Activated CD8-positive, alpha-beta memory T cell treated with anti-CD3 and anti-CD28 coated beads for 24 hours (primary cell): ENCODE results near the gene PPP1R16B.
A peak's percentile ranks its signal among the peaks of the same experiment; 100 is the strongest.
"Not testable (repeated sequence)": the region's sequence is repeated elsewhere in the genome, so short reads cannot be mapped to it uniquely, and the experiment has no call there.

Source experiments
- DNase-seq: peaks from one replicate; pipeline ENCODE4 v3.0.0-alpha.2; 2020

PPP1R16B gene

DNA sequence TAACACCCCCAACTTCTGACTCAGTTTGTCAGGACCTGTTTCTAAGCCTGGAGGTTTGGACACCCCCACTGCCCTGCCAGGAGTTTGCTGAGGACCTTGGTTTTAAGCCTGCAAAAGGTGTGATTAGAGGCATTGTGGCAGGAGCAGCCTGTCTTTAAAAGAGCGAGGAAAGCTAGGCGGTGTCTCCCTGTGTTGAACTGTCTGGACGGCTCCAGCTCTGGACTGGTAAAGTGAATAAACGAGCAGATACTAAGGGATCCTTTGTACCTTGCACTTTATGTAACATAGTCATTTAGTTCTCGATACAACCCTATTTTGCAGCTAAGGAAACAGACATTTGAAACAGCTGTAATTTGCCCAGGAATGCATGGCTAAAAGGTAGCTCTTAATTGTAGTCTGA is 135.1 kb downstream of the PPP1R16B start:
- DNase-seq = no peak

DNA sequence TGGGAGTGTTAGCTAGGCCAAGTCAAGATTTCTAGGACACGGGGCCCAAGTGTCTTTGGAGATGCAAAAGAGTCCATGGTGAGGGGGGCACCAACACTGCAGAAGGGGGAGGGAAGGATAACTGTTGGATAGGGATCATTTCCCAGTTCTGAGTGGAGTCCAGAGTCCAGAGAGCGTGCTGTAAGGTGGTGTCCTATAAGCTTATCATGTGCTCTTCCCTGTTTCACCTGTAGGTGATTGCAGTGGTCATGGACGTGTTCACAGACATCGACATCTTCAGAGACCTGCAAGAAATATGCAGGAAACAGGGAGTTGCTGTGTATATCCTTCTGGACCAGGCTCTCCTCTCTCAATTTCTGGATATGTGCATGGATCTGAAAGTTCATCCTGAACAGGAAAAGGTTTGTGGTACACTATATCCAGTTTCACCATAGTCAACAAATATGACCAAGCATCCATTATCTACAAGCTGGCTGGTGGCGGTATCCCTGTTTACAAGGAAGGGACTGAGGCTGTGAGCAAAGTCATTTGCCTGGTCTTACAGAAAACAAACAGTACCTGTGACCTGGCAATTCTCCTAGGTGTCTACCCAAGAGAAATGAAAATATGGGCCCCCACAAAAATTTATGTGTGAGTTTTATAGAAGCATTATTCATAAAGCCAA is 136.4 kb downstream of the PPP1R16B start:
- no peak for DNase-seq

DNA sequence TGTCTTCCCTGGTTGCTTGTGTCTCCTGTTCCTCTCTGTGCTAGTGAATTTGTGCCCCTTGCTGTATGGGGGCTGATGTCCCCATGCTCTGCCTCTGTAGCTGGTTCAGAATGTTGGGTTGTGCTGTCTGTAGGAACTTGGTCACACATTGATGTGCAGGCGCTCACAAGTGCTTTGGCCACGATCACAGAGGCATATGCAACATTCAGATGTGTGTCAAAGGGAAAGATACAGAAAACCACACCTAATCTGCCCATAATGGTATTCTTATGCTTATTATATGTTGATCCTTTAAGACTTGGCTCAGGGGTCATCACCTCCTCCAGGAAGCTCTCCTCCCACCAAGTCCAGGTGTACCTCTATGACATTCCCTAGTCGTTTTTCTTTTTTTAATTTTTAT is 139.5 kb downstream of the PPP1R16B start:
- no peak for DNase-seq

DNA sequence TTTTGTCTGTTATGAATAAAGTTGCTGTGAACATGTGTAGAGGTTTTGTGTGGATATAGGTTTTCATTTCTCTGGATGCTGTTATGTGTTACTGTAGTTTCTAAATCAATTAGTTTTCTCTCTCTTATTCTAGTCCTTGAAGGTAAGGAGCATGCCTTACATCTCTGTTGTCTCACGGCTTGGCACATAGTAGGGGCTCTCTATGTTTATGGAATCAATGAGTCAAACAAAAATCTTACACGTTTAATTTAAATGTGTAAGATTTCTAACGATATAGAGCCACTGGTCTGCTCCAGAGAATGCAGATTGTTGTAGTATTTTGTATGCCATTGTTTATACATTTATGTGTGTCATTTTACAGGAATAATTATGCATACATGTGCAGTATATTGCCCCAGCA is 141.3 kb downstream of the PPP1R16B start:
- DNase-seq = no peak

DNA sequence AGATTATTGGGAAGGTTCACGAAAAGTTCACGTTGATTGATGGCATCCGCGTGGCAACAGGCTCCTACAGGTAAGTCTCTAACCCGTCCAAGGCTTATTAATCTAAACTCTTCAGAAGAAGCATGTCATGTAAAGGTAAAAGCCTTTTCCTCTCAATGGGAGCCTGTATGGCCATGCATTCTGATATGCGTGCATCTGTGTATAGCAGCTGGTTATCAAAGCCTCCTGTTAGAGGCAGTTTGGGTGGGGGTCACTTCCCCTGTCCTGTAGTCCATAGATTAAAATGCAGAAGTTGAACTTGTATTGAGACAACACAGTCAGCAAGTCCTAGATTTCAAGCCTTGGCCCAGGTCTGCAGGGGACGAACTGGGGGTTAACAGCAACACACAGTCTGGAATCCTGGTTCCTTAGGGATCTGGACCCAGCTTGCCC is 142.4 kb downstream of the PPP1R16B start:
- DNase-seq = no peak

DNA sequence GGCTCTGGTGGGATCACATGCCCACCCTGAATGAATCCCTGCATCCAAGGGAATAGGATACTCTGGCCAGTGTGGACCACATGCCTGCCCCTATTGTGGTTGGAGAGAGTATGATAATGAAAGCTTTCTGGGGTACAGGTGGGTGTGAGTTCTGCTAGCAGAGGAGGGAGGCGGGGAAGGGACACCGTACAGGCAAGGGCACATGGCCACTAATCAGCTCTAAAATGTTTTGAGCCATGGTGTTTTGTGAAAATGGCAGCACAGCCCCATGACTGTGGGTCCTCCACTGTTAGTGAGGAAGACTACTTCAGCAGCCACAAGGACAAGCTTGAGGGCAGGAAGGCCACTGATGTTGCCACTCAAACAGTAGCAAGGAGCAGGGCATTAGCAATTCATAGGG is 144.8 kb downstream of the PPP1R16B start:
- DNase-seq = no peak

DNA sequence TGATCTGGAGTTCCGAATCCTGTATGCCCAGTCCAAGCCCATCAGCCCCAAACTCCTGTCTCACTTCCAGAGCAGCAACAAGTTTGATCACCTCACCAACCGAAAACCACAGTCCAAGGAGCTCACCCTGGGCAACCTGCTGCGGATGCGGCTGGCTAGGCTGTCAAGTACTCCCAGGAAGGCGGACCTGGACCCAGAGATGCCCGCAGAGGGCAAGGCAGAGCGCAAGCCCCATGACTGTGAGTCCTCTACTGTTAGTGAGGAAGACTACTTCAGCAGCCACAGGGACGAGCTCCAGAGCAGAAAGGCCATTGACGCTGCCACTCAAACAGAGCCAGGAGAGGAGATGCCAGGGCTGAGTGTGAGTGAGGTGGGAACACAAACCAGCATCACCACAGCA is 146.1 kb downstream of the PPP1R16B start:
- no peak for DNase-seq

DNA sequence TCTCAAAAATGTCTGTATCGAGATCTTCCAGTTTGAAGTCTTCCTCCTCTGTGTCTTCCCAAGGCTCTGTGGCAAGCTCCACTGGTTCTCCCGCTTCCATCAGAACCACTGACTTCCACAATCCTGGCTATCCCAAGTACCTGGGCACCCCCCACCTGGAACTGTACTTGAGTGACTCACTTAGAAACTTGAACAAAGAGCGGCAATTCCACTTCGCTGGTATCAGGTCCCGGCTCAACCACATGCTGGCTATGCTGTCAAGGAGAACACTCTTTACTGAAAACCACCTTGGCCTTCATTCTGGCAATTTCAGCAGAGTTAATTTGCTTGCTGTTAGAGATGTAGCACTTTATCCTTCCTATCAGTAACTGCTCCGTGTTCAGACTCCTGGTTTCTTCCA is 146.7 kb downstream of the PPP1R16B start:
- DNase-seq = no peak

DNA sequence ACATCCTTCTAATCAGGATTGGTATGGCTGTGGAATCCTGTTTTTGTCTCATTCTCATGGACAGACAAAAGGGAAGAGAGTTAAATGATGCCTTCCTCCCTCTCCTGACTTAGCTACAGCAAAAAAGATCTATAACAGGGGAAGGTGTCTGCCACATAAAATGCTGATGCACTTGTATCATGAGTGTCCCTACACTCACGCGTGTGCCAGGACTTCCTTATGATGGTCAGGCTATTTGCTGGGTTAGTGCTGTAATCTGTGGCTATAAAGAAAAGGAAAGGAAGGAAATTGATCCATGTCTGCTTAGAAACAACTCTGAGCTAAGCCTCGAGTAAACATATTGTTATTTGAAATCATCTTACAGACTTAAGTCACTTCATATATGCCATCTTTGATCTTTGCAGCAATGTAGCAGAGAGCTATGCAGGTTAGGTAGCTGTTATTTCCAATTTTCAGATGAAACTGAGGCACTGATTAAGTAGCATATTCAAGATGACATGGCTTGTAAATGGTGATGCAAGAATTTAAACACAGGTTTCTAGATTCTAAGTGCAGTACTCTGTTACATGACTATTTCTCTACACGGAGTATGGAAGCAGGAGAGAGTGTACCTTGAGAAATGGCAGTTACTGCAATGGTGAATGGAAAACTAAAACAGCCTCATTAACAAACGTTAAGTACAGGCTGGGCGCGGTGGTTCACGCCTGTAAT is 148.3 kb downstream of the PPP1R16B start:
- DNase-seq = no peak

DNA sequence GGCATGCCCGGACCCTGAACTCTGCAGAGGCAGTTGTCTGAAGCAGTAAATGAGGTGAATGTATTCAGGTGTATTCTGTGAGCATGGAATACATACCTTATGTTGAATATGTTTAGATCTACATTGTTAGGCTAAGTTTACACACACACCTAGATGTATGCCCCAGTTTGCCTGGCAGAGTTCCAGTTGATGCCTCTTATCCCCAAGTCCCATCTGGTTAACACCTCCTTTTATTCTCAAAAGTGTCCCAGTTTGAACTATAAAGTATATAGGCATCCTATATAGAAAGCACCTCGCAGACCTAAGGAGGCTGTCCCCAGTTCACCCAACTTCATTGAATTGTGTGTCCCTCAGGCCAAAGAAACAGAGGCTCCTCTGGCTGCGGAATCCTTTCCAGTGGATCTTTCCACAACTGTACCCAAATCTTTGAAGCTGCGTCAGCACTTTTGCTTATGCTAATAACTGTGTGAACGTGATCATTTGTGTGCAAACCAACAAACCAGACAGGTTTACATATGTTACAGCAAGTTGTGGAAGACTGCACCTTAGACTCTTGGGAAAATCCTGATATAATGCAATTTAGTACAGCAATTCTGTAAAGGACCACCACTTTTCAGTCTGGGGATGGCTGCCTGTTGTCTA is 151.9 kb downstream of the PPP1R16B start:
- no peak for DNase-seq

DNA sequence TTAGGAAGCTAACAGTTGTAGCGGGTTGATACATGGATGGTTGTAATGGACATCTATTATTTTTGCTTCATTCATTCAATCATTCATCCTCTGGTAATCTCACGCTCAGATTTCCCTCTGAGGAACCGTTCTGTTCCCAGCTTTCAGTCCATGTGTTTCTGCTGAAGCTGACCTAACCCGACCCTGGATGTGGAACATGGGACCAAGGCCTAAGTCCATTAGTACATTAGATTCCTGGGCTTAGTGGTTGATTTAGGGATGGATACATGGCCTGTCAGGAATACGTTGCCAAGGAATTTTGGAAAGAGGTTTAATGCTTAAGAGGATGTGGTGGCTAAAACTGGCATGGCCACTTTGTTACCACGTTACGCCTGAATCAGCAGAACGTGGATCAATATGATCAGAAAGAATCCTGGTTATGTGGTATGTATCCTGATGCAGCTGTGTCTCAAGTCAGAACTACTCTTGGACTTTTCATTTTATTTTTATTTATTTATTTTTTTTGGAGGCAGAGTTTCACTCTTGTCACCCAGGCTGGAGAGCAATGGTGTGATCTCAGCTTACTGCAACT is 152.5 kb downstream of the PPP1R16B start:
- no peak for DNase-seq

DNA sequence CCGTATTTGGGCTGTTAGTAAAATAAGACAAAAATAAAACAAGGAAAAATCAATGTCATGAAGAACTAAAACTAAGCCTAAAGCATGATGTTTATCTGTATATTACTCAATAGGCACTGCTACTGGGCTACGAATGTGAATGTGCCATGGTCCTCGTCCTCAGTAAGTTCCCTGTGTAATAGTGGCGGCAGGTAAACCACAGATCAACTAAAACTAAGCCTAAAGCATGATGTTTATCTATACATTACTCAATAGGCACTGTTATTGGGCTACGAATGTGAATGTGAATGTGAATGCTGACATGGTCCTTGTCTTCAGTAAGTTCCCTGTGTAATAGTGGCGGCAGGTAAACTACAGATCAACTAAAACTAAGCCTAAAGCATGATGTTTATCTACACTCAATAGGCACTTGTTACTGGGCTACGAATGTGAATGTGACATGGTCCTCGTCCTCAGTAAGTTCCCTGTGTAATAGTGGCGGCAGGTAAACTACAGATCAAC is 154.7 kb downstream of the PPP1R16B start:
- not testable (repeated sequence) for DNase-seq

DNA sequence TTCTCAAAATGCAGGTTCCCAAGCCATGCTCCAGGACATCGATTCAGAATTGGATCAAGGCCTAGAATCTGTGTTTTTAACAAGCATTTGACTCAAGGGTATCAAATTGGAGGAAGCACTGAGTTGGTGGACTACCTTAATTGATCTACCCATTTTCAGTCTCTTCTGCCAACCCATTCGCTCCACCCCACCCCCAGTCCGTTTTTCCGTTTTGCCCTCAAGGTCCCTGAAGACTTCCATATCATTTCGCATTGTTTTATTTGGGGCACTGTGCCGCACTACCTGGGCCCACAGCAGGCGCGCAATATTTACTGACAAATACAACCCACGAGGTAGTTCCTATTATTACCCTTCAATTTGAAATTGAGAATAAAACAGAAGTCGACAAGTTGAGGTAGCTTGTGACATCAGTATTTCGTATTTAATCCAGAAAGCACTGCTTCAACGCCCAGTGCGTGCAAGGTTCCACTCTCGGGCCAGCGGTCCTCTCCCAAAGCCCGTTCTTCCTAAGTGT is 156.1 kb downstream of the PPP1R16B start:
- no peak for DNase-seq

DNA sequence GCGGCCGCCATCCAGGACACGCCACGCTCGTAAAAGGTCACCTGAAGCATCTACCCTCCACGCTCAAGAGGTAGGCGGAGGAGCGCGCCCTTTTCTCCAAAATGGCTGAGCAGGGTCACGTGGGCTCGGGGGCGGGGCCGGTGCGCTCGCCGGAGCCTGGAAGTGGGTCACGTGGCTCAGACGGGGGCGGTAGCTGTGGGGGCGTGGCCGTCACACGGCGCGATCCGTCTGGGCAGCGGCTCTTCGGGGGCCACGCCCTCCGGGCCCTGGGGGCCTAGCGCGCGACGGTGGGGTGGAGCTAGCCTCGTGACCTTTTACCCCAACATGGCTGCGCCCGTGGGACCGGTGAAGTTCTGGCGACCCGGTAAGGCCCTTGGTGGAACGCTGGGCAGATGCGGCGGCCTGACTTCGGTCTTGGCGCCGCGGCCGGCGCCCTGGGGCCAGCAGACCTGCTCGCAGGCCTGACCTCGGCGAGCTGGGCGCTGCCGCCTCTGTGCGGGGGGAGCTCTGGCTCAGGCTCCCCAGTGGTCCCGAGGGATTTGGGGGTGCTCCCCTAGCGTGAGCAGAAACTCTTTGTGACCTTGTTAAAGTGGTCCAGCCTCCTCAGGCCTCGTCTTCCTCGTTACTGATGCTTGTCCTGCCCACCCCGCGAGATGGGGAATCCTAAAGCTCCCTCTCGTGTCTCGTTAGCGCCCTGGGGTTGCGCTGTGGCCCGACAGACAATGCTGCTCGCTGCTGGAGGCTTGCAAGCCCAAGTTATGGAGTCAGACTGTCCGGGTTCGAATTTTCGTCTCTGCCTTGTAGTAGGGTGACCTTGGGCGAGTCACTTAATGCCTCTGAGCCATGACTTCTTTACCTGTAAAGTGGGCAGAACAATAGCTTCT is 156.8 kb downstream of the PPP1R16B start, which contains the start of gene DHX35:
Gene DHX35, plus strand, starts transcription at position 301 of the 884 bp plus-strand sequence. Its CDS starts 24 bp downstream, at position 325.
- DNase-seq = peak; percentile 99

DNA sequence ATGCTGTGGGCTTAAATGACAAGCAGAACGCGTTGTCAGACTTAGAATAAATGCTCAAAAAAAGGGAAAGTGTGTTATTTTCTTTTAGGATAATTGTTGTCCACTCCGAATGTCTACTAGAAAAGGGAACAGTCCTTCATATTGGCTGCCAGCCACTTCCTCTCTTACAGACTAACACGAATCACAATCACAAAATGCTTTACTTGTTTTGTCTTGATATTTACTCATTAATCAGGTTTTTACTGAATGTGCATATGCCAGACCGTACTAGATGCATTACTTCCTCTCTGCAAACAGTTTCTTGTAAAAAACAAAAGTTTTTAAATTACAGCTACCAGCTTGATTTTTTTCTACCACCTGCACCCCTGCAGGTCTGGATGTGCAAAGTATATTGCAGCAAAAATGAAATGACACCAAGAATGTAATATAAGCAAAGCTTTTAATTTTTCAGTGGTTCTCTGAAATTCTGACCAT is 157.5 kb downstream of the PPP1R16B start:
- DNase-seq = no peak

DNA sequence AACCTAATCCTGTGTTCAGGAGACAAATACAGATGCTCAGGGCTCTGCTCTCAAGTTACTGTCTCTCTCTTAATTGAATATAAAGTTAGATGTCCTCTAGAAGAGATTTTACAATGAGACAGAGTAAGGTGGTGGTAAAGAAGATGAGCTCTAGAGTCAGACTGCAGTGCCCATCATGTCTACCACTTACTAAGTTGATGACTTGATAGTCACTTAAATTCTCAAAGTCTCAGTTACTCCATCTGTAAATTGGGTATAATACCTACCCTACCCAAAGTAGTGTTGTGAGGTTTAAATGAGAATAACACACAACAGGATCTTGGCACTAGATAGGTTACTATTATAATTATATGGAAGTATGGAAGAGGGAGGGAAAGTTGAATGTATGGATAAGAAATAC is 158.2 kb downstream of the PPP1R16B start:
- no peak for DNase-seq

DNA sequence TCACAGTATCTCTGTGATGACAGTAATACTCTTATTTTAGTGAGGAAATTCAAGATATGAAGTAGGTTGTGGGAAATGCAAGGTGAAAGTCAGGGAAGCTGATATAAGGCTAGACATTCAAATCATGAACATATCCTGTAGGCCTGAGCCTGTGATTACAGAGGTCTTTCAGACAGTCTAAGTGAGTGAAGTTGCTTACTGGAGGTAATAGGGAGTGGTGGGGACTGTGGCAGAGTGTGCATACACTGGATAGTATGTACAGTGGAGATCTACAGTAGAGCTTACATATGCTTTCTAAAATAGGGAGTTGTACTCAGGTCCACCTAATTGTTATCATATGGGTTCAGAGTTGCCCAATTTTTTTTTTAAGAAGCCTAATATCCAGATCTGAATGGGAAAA is 159.8 kb downstream of the PPP1R16B start:
- DNase-seq = no peak

DNA sequence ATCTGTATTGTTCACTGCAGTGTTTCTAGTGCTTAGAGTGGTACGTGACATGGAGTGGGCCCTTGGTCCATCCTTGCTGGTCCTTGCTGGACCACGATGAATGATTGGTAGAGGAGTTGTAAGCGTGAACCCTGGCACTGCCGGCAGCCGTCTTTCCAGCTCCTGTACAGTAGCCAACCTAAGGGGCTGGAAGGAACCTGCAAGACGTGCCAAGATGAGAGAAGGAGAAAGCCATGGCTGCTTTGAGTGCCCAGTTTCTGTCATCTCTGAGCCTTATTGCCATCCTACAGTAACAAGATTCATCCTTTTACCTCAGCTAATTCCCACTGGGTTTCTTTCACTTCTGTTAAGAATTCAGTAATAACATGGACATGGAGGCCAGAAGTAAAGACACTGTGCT is 162.6 kb downstream of the PPP1R16B start:
- DNase-seq = no peak

DNA sequence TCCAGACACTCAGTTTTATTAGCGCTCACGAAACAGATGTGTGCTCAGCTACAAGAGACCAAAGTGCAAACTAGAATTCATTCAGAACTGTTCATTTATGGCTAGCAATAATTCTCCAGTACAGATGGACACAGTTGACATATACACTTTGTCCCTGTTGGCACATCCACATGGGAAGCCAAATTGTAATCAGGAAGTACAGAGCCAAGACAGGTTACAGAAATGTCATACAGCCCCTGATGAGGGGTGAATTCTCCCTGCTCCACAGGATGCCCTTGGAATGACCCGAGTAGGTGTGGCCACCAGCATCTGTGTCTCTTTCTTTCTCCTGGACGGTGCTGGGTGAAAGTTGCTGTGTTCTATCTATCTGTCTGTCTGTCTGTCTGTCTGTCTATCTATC is 164.2 kb downstream of the PPP1R16B start:
- DNase-seq = no peak

DNA sequence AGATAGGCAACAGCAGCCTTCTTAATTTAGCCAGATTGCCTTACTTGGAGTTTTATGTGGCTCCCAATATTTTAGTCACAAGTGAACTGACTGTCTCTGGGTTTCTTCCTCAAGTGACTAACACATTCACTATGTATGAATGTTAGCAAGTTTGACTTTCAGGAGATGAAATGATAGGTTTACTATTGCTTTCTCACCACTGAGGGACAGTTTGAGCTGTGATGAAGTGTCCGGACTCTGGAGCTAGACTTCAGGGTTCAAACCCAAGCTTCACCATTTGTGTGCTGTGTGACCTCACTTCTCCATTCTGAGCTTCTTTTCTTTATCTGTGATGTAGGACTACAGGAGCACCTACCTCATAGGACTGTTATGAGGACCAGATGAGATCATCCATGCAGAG is 164.8 kb downstream of the PPP1R16B start:
- DNase-seq = no peak
